GM19239 (cell line): ENCODE results near the gene ERLIN1.

Experiments
- DNase-seq: peaks from one replicate; pipeline ENCODE4 v3.0.0; 2011; ENCODE audit warnings: low spot score; ENCODE audit not compliant: insufficient read length
- FAIRE-seq: peaks from 2 replicates; lab custom pipeline; 2011; peaks lifted over from hg19 to GRCh38; lab: Jason Lieb, UNC

Gene ERLIN1

GRCh38 chr10:100101192-100102076 is 84.4 kb downstream of the ERLIN1 start:
- DNase-seq, result no peak
- no peak for FAIRE-seq

- DNase-seq (no peak), FAIRE-seq (no peak)
Measured at GRCh38 chr10:100100651-100101184, 85.1 kb downstream of the ERLIN1 start.
